ENCODE results near the gene SLC4A11.
"Not testable (repeated sequence)": the region's sequence is repeated elsewhere in the genome, so short reads cannot be mapped to it uniquely, and the experiment has no call there.

- TF ChIP-seq POLR2A (IDR thresholded peaks at IDR 0.05; ENCODE audit: low read length); GATA1 (IDR thresholded peaks at IDR 0.05; ENCODE audit: low read depth, low read length): not testable (repeated sequence)
These were observed 23.6 kb downstream of the SLC4A11 start for GRCh38 chr20:3215359-3215917.
